Liver (tissue), 9 donors: Measurements from ENCODE around the gene TMEM82. TPM values are rescaled to one million over a fixed set of nuclear protein-coding genes. Genes with fewer than 3 reads are reported as not detected.

ENCODE experiments used
- DNase-seq: peaks from one replicate; pipeline ENCODE4 v3.0.0-alpha.2; 2017; ENCODE audit warnings: low spot score
- H3K27ac ChIP-seq, 2 donors: one replicate each; pipeline ENCODE4 v1.7.0; 2013; ENCODE audit warnings: inconsistent platforms in 2 of 2, low read length in 2 of 2, control low read depth in 1 of 2, low read depth in 1 of 2, mild to moderate bottlenecking in 1 of 2
- H3K27me3 ChIP-seq, 4 donors: one replicate each; pipeline versions ENCODE4 v1.6.1 to v1.7.0; 2013; ENCODE audit warnings: low read length in 3 of 4, inconsistent platforms in 1 of 4, mild to moderate bottlenecking in 1 of 4, moderate library complexity in 1 of 4; ENCODE audit not compliant: control insufficient read depth in 4 of 4, insufficient read depth in 4 of 4
- H3K36me3 ChIP-seq, 4 donors: one replicate each; pipeline versions ENCODE4 v1.6.1 to v1.7.0; 2013; ENCODE audit warnings: low read length in 3 of 4, mild to moderate bottlenecking in 3 of 4, low read depth in 1 of 4, moderate library complexity in 1 of 4; ENCODE audit not compliant: control insufficient read depth in 4 of 4, insufficient read depth in 3 of 4
- H3K4me1 ChIP-seq, 4 donors: one replicate each; pipeline versions ENCODE4 v1.6.1 to v1.7.0; 2013; ENCODE audit warnings: low read length in 3 of 4, mild to moderate bottlenecking in 3 of 4, moderate library complexity in 1 of 4; ENCODE audit not compliant: control insufficient read depth in 4 of 4, insufficient read depth in 4 of 4
- H3K4me3 ChIP-seq, 3 donors: one replicate each; pipeline versions ENCODE4 v1.6.1 to v1.7.0; 2013; ENCODE audit warnings: low read length in 3 of 3, control low read depth in 1 of 3, low read depth in 1 of 3, mild to moderate bottlenecking in 1 of 3
- H3K9ac ChIP-seq, 2 donors: one replicate each; pipeline ENCODE4 v1.7.0; 2013; ENCODE audit warnings: low read length in 2 of 2, mild to moderate bottlenecking in 2 of 2, moderate library complexity in 2 of 2, control low read depth in 1 of 2, low read depth in 1 of 2
- H3K9me3 ChIP-seq, 4 donors: one replicate each; pipeline versions ENCODE4 v1.6.1 to v1.7.0; 2013; ENCODE audit warnings: low read length in 3 of 4; ENCODE audit not compliant: control insufficient read depth in 4 of 4
- ATF3 ChIP-seq: IDR thresholded peaks from 2 replicates; pipeline ENCODE4 v1.6.1; 2016; ENCODE audit warnings: antibody characterized with exemption
- CTCF ChIP-seq: fragments of 150-350 bp; IDR thresholded peaks from 2 replicates; pipeline ENCODE4 v1.5.1; 2017; ENCODE audit warnings: improper control_type of control experiment, low read depth, low read length; ENCODE audit not compliant: missing input control
- EGR1 ChIP-seq, 2 donors: IDR thresholded peaks; 2 replicates each; pipeline ENCODE4 v1.6.1; 2016 to 2018; ENCODE audit warnings: antibody characterized with exemption in 2 of 2, low read depth in 2 of 2
- FOXA1 ChIP-seq: IDR thresholded peaks from 2 replicates; pipeline ENCODE4 v1.6.1; 2016; ENCODE audit warnings: antibody characterized with exemption
- FOXA2 ChIP-seq: IDR thresholded peaks from 2 replicates; pipeline ENCODE4 v1.6.1; 2016; ENCODE audit warnings: antibody characterized with exemption
- GABPA ChIP-seq, 2 donors: IDR thresholded peaks in 1 of 2; conservative IDR thresholded peaks in 1 of 2; 2 replicates each; pipeline ENCODE4 v1.6.1; 2016; ENCODE audit warnings: antibody characterized with exemption in 2 of 2, mild to moderate bottlenecking in 1 of 2, moderate library complexity in 1 of 2
- HNF4A ChIP-seq, 2 donors: conservative IDR thresholded peaks; 2 replicates each; pipeline ENCODE4 v1.6.1; 2016; ENCODE audit warnings: antibody characterized with exemption in 2 of 2, mild to moderate bottlenecking in 2 of 2
- HNF4G ChIP-seq: IDR thresholded peaks from 2 replicates; pipeline ENCODE4 v1.6.1; 2016; ENCODE audit warnings: antibody characterized with exemption
- JUND ChIP-seq, 2 donors: IDR thresholded peaks; 2 replicates each; pipeline ENCODE4 v1.6.1; 2016; ENCODE audit warnings: antibody characterized with exemption in 2 of 2
- MAX ChIP-seq: IDR thresholded peaks from 2 replicates; pipeline ENCODE4 v1.6.1; 2016; ENCODE audit warnings: antibody characterized with exemption
- NR2F2 ChIP-seq: IDR thresholded peaks from 2 replicates; pipeline ENCODE4 v1.6.1; 2016; ENCODE audit warnings: antibody characterized with exemption
- RAD21 ChIP-seq, 2 donors: IDR thresholded peaks; 2 replicates each; pipeline ENCODE4 v1.6.1; 2016; ENCODE audit warnings: antibody characterized with exemption in 2 of 2, mild to moderate bottlenecking in 2 of 2
- RXRA ChIP-seq, 2 donors: IDR thresholded peaks; 2 replicates each; pipeline ENCODE4 v1.6.1; 2017 to 2018; ENCODE audit warnings: antibody characterized with exemption in 2 of 2, mild to moderate bottlenecking in 1 of 2
- SP1 ChIP-seq: IDR thresholded peaks from 2 replicates; pipeline ENCODE4 v1.6.1; 2018; ENCODE audit warnings: antibody characterized with exemption, mild to moderate bottlenecking
- TAF1 ChIP-seq: conservative IDR thresholded peaks from 2 replicates; pipeline ENCODE4 v1.6.1; 2016; ENCODE audit warnings: antibody characterized with exemption, mild to moderate bottlenecking
- YY1 ChIP-seq: IDR thresholded peaks from 2 replicates; pipeline ENCODE4 v1.6.1; 2016; ENCODE audit warnings: antibody characterized with exemption, mild to moderate bottlenecking
- ZBTB33 ChIP-seq: IDR thresholded peaks from 2 replicates; pipeline ENCODE4 v1.6.1; 2016; ENCODE audit warnings: antibody characterized with exemption
- WGBS: extraction: QIAGEN DNeasy Blood & Tissue Kit; methylation state at CpG from one replicate; pipeline ENCODE4 v1.1.7; 2013; 5-methylcytosine and 5-hydroxymethylcytosine counted together
- polyA plus RNA-seq, 2 donors: library from polyadenylated mRNA; stranded (reverse) in 1 of 2; unstranded in 1 of 2; fragments of 200-250 nt in 1 of 2; fragments of >200 nt in 1 of 2; fragmentation: Nextera tagmentation in 1 of 2; extraction: Ambion mirVana in 1 of 2; gene quantifications; one replicate each; pipeline versions ENCODE4 v1.2.1 to v1.2.3, GENCODE V29; 2013 to 2015
- total RNA-seq, 2 donors: library from RNA; depleted of rRNA; stranded (reverse); fragments of >200 nt; gene quantifications; one replicate each; pipeline ENCODE4 v1.2.3, GENCODE V29; 2014
- TF ChIP-seq, protein P1 (sequence below): IDR thresholded peaks from 2 replicates; pipeline ENCODE4 v1.6.1; 2016; ENCODE audit warnings: antibody characterized with exemption, mild to moderate bottlenecking
- donor health status: healthy.
- donor health status: healthy.
- donor health status: healthy.
- donor health status: healthy.
- donor health status: healthy.

TMEM82 gene
- total and polyA plus RNA-seq, 4 donors = 5.6 to 26.3 (median 13.4) TPM

GRCh38 chr1:15756143-15757015 lies 14.1 kb downstream of the TMEM82 start:
- Histone ChIP-seq H3K27ac (no peak overlapping the region), H3K9me3 (no peaks in the 10 kb centered on the region), H3K4me1 (peaks cover 0 to 6% (median 5%) of the 10 kb centered on the region in 4 donors), H3K27me3 (no peaks in the 10 kb centered on the region), H3K4me3 (no peak overlapping the region), H3K9ac (no peak overlapping the region), H3K36me3 (no peaks in the 10 kb centered on the region)
- no peak for TF ChIP-seq ATF3
- TF ChIP-seq EGR1 (IDR thresholded peaks at IDR 0.05; ENCODE audit: low read depth in 2 of 2) = no peak
- no peak for TF ChIP-seq SP1
- TF ChIP-seq HNF4G = no peak
- no peak for TF ChIP-seq GABPA (IDR thresholded peaks at IDR 0.05 in 1 of 2, conservative IDR thresholded peaks at IDR 0.05 in 1 of 2)
- TF ChIP-seq CTCF = no peak
- TF ChIP-seq RAD21 (IDR thresholded peaks at IDR 0.05) = no peak
- no peak for TF ChIP-seq TAF1
- no peak for TF ChIP-seq FOXA2
- WGBS = 60% methylated on average over 21 of the region's 21 CpGs
- DNase-seq = no peak

DNA sequence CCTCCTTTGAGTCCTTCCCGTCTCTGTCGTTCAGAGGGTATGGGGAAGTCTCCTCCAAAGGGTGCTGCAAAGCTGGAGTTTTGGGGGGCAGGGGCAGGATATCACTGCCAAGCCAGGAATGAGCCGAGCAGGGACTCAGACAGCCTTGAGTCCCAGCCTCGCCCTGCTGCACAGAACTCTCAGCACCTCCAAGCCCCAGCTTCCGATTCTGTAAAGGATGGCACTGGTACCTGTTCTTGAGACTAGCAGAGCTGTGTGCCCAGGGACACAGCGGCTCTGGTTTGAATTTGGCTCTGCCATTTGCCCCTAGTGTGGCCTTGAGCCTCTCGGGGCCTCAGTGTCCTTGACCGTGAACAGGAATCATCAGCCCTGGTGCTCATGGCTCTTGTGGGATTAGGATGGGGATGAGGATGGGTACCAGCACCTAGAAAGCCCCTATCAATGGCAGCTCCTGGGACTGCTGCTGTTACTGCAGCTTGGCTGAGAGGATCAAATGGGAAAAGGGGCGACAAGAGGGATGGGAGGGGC lies 14.8 kb downstream of the TMEM82 start:
- H3K36me3 ChIP-seq = no peaks in the 10 kb centered on the region
- H3K4me1 ChIP-seq = peaks cover 0 to 6% (median 5%) of the 10 kb centered on the region in 4 donors
- no peak overlapping the region for H3K9ac ChIP-seq
- no peaks in the 10 kb centered on the region for H3K27me3 ChIP-seq
- no peak for DNase-seq
- H3K9me3 ChIP-seq = no peaks in the 10 kb centered on the region
- WGBS = 77% methylated on average over 9 of the region's 9 CpGs
- H3K4me3 ChIP-seq = no peak overlapping the region
- TF ChIP-seq JUND (IDR thresholded peaks at IDR 0.05) = no peak
- no peak for TF ChIP-seq HNF4A (conservative IDR thresholded peaks at IDR 0.05)
- TF ChIP-seq FOXA2 = no peak
- TF ChIP-seq, protein P1, sequence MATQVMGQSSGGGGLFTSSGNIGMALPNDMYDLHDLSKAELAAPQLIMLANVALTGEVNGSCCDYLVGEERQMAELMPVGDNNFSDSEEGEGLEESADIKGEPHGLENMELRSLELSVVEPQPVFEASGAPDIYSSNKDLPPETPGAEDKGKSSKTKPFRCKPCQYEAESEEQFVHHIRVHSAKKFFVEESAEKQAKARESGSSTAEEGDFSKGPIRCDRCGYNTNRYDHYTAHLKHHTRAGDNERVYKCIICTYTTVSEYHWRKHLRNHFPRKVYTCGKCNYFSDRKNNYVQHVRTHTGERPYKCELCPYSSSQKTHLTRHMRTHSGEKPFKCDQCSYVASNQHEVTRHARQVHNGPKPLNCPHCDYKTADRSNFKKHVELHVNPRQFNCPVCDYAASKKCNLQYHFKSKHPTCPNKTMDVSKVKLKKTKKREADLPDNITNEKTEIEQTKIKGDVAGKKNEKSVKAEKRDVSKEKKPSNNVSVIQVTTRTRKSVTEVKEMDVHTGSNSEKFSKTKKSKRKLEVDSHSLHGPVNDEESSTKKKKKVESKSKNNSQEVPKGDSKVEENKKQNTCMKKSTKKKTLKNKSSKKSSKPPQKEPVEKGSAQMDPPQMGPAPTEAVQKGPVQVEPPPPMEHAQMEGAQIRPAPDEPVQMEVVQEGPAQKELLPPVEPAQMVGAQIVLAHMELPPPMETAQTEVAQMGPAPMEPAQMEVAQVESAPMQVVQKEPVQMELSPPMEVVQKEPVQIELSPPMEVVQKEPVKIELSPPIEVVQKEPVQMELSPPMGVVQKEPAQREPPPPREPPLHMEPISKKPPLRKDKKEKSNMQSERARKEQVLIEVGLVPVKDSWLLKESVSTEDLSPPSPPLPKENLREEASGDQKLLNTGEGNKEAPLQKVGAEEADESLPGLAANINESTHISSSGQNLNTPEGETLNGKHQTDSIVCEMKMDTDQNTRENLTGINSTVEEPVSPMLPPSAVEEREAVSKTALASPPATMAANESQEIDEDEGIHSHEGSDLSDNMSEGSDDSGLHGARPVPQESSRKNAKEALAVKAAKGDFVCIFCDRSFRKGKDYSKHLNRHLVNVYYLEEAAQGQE = no peak
- no peak for TF ChIP-seq EGR1 (IDR thresholded peaks at IDR 0.05; ENCODE audit: low read depth in 2 of 2)
- TF ChIP-seq SP1 = no peak
- TF ChIP-seq MAX = no peak
- no peak for TF ChIP-seq ATF3
- TF ChIP-seq ZBTB33 = no peak
- no peak for TF ChIP-seq GABPA (IDR thresholded peaks at IDR 0.05 in 1 of 2, conservative IDR thresholded peaks at IDR 0.05 in 1 of 2)
- no peak for TF ChIP-seq RAD21 (IDR thresholded peaks at IDR 0.05)
- no peak for TF ChIP-seq CTCF
- no peak for TF ChIP-seq TAF1
- TF ChIP-seq YY1 = no peak
- TF ChIP-seq FOXA1 = no peak
- no peak for TF ChIP-seq HNF4G
- no peak for TF ChIP-seq NR2F2
- no peak for TF ChIP-seq RXRA (IDR thresholded peaks at IDR 0.05)
- H3K27ac ChIP-seq = no peak overlapping the region
